ENCODE data around the gene TMEM273.

- TF ChIP-seq SNAI2 (CRISPR knock-in tag; IDR thresholded peaks at IDR 0.05) (no peak), ZFP3 (CRISPR knock-in tag; IDR thresholded peaks at IDR 0.05) (no peak), ARNTL (CRISPR knock-in tag; IDR thresholded peaks at IDR 0.05; ENCODE audit: borderline replicate concordance, low read depth) (no peak), ISL1 (CRISPR knock-in tag; IDR thresholded peaks at IDR 0.05) (no peak), ZFP30 (CRISPR knock-in tag; IDR thresholded peaks at IDR 0.05) (no peak), PPARA (CRISPR knock-in tag; IDR thresholded peaks at IDR 0.05; ENCODE audit: borderline replicate concordance) (no peak)
- TF ChIP-seq, protein P1, sequence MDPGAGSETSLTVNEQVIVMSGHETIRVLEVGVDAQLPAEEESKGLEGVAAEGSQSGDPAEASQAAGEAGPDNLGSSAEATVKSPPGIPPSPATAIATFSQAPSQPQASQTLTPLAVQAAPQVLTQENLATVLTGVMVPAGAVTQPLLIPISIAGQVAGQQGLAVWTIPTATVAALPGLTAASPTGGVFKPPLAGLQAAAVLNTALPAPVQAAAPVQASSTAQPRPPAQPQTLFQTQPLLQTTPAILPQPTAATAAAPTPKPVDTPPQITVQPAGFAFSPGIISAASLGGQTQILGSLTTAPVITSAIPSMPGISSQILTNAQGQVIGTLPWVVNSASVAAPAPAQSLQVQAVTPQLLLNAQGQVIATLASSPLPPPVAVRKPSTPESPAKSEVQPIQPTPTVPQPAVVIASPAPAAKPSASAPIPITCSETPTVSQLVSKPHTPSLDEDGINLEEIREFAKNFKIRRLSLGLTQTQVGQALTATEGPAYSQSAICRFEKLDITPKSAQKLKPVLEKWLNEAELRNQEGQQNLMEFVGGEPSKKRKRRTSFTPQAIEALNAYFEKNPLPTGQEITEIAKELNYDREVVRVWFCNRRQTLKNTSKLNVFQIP (CRISPR knock-in tag; IDR thresholded peaks at IDR 0.05; ENCODE audit: borderline replicate concordance, low read depth), result no peak
- TF ChIP-seq, protein P2, sequence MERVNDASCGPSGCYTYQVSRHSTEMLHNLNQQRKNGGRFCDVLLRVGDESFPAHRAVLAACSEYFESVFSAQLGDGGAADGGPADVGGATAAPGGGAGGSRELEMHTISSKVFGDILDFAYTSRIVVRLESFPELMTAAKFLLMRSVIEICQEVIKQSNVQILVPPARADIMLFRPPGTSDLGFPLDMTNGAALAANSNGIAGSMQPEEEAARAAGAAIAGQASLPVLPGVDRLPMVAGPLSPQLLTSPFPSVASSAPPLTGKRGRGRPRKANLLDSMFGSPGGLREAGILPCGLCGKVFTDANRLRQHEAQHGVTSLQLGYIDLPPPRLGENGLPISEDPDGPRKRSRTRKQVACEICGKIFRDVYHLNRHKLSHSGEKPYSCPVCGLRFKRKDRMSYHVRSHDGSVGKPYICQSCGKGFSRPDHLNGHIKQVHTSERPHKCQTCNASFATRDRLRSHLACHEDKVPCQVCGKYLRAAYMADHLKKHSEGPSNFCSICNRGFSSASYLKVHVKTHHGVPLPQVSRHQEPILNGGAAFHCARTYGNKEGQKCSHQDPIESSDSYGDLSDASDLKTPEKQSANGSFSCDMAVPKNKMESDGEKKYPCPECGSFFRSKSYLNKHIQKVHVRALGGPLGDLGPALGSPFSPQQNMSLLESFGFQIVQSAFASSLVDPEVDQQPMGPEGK (CRISPR knock-in tag; IDR thresholded peaks at IDR 0.05; ENCODE audit: borderline replicate concordance), result no peak
Measured at GRCh38 chr10:49108656-49109055, 79.5 kb downstream of the TMEM273 start.

Data from SK-N-SH treated with all-trans-retinoic acid at 6 μM for 48 hours (cell line).